Measurements from ENCODE around the gene SLC25A30. TPM values are rescaled to one million over a fixed set of nuclear protein-coding genes. Genes with fewer than 3 reads are reported as not detected.

The SLC25A30 gene
- total RNA-seq, 1 experiment from 2014 or later, result 6.3 TPM

DNA sequence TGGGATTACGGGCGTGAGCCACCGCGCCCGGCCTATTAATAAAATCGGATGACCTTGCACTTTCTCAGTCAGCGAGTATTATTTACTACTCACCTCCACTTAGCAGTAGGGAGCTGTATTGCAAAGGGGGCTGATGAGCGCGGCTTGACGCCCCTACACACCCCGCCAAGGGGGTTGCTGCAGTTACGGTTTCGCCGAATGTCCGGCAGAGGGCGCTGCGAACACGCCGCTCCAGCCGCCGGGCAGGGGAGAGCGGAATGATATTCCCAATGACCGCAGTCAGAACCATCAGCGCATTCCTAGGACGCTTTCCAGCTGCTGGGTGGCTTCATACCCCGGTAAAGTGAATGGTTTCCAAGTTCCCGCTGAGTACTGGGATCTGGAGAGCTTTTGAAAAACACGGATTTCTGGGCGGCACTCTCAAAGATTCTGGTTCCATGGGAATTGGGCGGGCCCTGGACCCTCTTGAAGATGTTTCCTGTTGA is 47.2 kb downstream of the SLC25A30 start:
- H3T11ph ChIP-seq (ENCODE audit: low read length), result no peak overlapping the region
- Mint-ChIP-seq H3K9me3 (no peaks in the 10 kb centered on the region; a peak in 1 of 5 replicates), H3K36me3 (ENCODE audit: insufficient read depth in 1 of 3, low read depth in 3 of 3) (peaks cover 3 to 9% (median 3%) of the 10 kb centered on the region in 3 experiments; a peak in 5 of 7 replicates), H3K27me3 (ENCODE audit: low read depth) (no peaks in the 10 kb centered on the region), H3K4me1 (peaks cover 22 to 23% of the 10 kb centered on the region in 2 experiments), H3K4me3 (peak overlapping the region in 1 of 2 experiments; percentile 51; a peak in 2 of 5 replicates), H3K27ac (peak overlapping the region; percentile 34 to 71 (median 56); a peak in 6 of 7 replicates)
- H3K14ac ChIP-seq (ENCODE audit: insufficient read depth, low read length), result no peak overlapping the region
- TF ChIP-seq CTCF (conservative IDR thresholded peaks at IDR 0.05), result peak; percentile 99
- no peak overlapping the region for H2BK20ac ChIP-seq (ENCODE audit: low read depth, low read length, poor library complexity, severe bottlenecking)
- no peak overlapping the region for H2BK15ac ChIP-seq (ENCODE audit: low read depth, low read length)
- no peak overlapping the region for H3K23ac ChIP-seq (ENCODE audit: insufficient read length, low read depth, low read length)
- no peak overlapping the region for H2AK5ac ChIP-seq (ENCODE audit: insufficient read length, low read length)
- no peak overlapping the region for H4K5ac ChIP-seq (ENCODE audit: insufficient read length, low read depth, low read length)
- H4K8ac ChIP-seq (replicated peaks; ENCODE audit: insufficient read length, low read depth, low read length), result no peak overlapping the region
- H3K27me3 ChIP-seq (ENCODE audit: insufficient read depth, low read length), result no peaks in the 10 kb centered on the region
- no peak overlapping the region for H3K9ac ChIP-seq (ENCODE audit: extremely low read depth, insufficient read length, low read length)
- H3K79me2 ChIP-seq (ENCODE audit: insufficient read depth, low read length), result no peaks in the 10 kb centered on the region
- H3K56ac ChIP-seq (ENCODE audit: insufficient read length, low read depth, low read length), result no peak overlapping the region
- no peaks in the 10 kb centered on the region for H3K79me1 ChIP-seq (ENCODE audit: insufficient read depth, low read depth, low read length, poor library complexity, severe bottlenecking)
- H2BK12ac ChIP-seq (ENCODE audit: insufficient read length, low read depth, low read length), result no peak overlapping the region
- DNase-seq, result peak; percentile 90
- no peaks in the 10 kb centered on the region for H3K4me1 ChIP-seq (ENCODE audit: insufficient read depth, low read length)
- no peak overlapping the region for H3K27ac ChIP-seq (ENCODE audit: insufficient read length, low read depth, low read length)
- WGBS (ENCODE audit: extremely low coverage, insufficient read length, low lambda C conversion rate), result no CpG with 5 or more reads among the region's 30 CpGs
- H3K4ac ChIP-seq (ENCODE audit: low read depth, low read length), result no peak overlapping the region
- H2AFZ ChIP-seq (ENCODE audit: low read length), result no peak overlapping the region
- H4K20me1 ChIP-seq (ENCODE audit: control insufficient read depth, insufficient read depth, insufficient read length), result no peaks in the 10 kb centered on the region
- no peaks in the 10 kb centered on the region for H3K23me2 ChIP-seq (ENCODE audit: insufficient read length, low read depth, low read length, poor library complexity, severe bottlenecking)
- H2BK5ac ChIP-seq (ENCODE audit: insufficient read length, low read length), result no peak overlapping the region
- no peaks in the 10 kb centered on the region for H3K9me3 ChIP-seq (ENCODE audit: control insufficient read depth, low read depth, low read length)
- H4K91ac ChIP-seq (ENCODE audit: insufficient read length, low read depth, low read length), result no peak overlapping the region
- H3K18ac ChIP-seq (ENCODE audit: insufficient read length, low read depth, low read length), result no peak overlapping the region
- H2BK120ac ChIP-seq (ENCODE audit: low read depth, low read length, poor library complexity, severe bottlenecking), result no peak overlapping the region
- H3K4me2 ChIP-seq (ENCODE audit: insufficient read depth, insufficient read length, low read length), result no peak overlapping the region
